PC-9 (cell line): ENCODE results near the gene ANKRD39. TPM values are rescaled to one million over a fixed set of nuclear protein-coding genes. Genes with fewer than 3 reads are reported as not detected.

Experiments
- BruUV-seq: library from RNA; stranded (reverse); fragments of 400-500 nt; replicated peaks from 2 replicates; lab custom pipeline; 2021; lab: Mats Ljungman, UMichigan
- CTCF ChIA-PET: fragments of 300-600 bp; sonication (Branson Sonifier 250); formaldehyde crosslinking; loops from one replicate; lab custom pipeline; 2022; ENCODE audit warnings: antibody characterized with exemption; lab: Charles Lee
- POLR2A ChIA-PET: fragments of 300-600 bp; sonication (Branson Sonifier 250); formaldehyde crosslinking; loops from one replicate; lab custom pipeline; 2022; ENCODE audit warnings: antibody characterized with exemption; ENCODE audit not compliant: unreplicated experiment; lab: Charles Lee
- DNase-seq, 2 experiments: peaks; one replicate each; pipeline versions ENCODE4 v3.0.0 to v3.0.0-alpha.2; 2015 to 2022; ENCODE audit warnings: mixed read lengths in 1 of 2
- H2AFZ ChIP-seq: fragments of 200-600 bp; sonication (generic); 2 replicates; pipeline ENCODE4 v1.8.1; 2017; ENCODE audit warnings: antibody characterized with exemption
- H3F3A ChIP-seq: fragments of 200-600 bp; sonication (generic); 2 replicates; pipeline ENCODE4 v1.8.1; 2017; ENCODE audit warnings: antibody characterized with exemption, mild to moderate bottlenecking, low read depth; ENCODE audit not compliant: insufficient read depth
- H3K27ac ChIP-seq: fragments of 200-600 bp; sonication (generic); 2 replicates; pipeline ENCODE4 v1.6.1; 2016; ENCODE audit warnings: mixed run types
- H3K27me3 ChIP-seq: fragments of 200-600 bp; sonication (generic); 2 replicates; pipeline ENCODE4 v1.6.1; 2016; ENCODE audit warnings: low read depth, mixed run types; ENCODE audit not compliant: insufficient read depth
- H3K36me3 ChIP-seq: fragments of 200-600 bp; sonication (generic); 2 replicates; pipeline ENCODE4 v1.6.1; 2016; ENCODE audit warnings: low read depth, mixed run types
- H3K4me1 ChIP-seq: fragments of 200-600 bp; sonication (generic); replicated peaks from 2 replicates; pipeline ENCODE4 v1.6.1; 2016; ENCODE audit warnings: mixed run types; ENCODE audit not compliant: insufficient read depth
- H3K4me2 ChIP-seq: fragments of 200-600 bp; sonication (generic); 2 replicates; pipeline ENCODE4 v1.6.1; 2017; ENCODE audit warnings: mixed run types
- H3K4me3 ChIP-seq: fragments of 200-600 bp; sonication (generic); 2 replicates; pipeline ENCODE4 v1.6.1; 2016; ENCODE audit warnings: mixed run types
- H3K79me2 ChIP-seq: fragments of 200-600 bp; sonication (generic); 2 replicates; pipeline ENCODE4 v1.6.1; 2017; ENCODE audit warnings: low read depth, mixed run types
- H3K9me2 ChIP-seq: fragments of 200-600 bp; sonication (generic); 2 replicates; pipeline ENCODE4 v1.8.1; 2017; ENCODE audit warnings: mild to moderate bottlenecking; ENCODE audit not compliant: insufficient read depth
- H3K9me3 ChIP-seq: fragments of 200-600 bp; sonication (generic); 2 replicates; pipeline ENCODE4 v1.8.1; 2016; ENCODE audit warnings: low read depth; ENCODE audit not compliant: insufficient read depth
- H4K20me1 ChIP-seq: fragments of 200-600 bp; sonication (generic); 2 replicates; pipeline ENCODE4 v1.8.1; 2017; ENCODE audit not compliant: insufficient read depth
- CTCF ChIP-seq: fragments of 200-600 bp; sonication (generic); conservative IDR thresholded peaks from 2 replicates; pipeline ENCODE4 v1.6.1; 2017; ENCODE audit warnings: mixed run types, antibody characterized with exemption, mild to moderate bottlenecking, moderate library complexity
- EZH2 ChIP-seq: fragments of 200-600 bp; sonication (generic); IDR thresholded peaks from 2 replicates; pipeline ENCODE4 v1.8.0; 2017; ENCODE audit warnings: antibody characterized with exemption, low read depth
- intact Hi-C: fragments of 100-400 bp; cut with micrococcal nuclease; formaldehyde crosslinking; loops from one replicate; pipeline ENCODE4 v1.10.0; 2022; ENCODE audit not compliant: unreplicated experiment
- total RNA-seq: library from RNA; stranded (reverse); gene quantifications from 2 replicates; pipeline ENCODE4 v1.2.3, GENCODE V29; 2021

The ANKRD39 gene
- total RNA-seq, 1 experiment from 2014 or later: 19.0 TPM

- Histone ChIP-seq H3K27ac (no peak overlapping the region), H3K27me3 (no peaks in the 10 kb centered on the region), H3K36me3 (no peaks in the 10 kb centered on the region), H3K79me2 (no peaks in the 10 kb centered on the region), H3K4me1 (peaks cover 57% of the 10 kb centered on the region), H3F3A (peaks cover 39% of the 10 kb centered on the region), H3K4me2 (no peak overlapping the region), H3K4me3 (no peak overlapping the region), H2AFZ (no peak overlapping the region), H3K9me2 (no peaks in the 10 kb centered on the region), H4K20me1 (no peaks in the 10 kb centered on the region), H3K9me3 (no peaks in the 10 kb centered on the region)
- intact Hi-C loops: loop anchor here (2.0 kb wide), 1 partner anchor 25 kb away; no protein-coding TSS in a partner anchor
- TF ChIP-seq CTCF (no peak), EZH2 (no peak)
- ChIA-PET CTCF (no interaction called here), POLR2A (interaction anchor here (0.5 kb wide), 1 partner anchor 260 kb away, joined by 3 read pairs; no protein-coding TSS in a partner anchor)
- no TSS peak for BruUV-seq
- no peak for DNase-seq
Observed at GRCh38 chr2:96893289-96894150, 35.7 kb upstream of the ANKRD39 start.

GRCh38 chr2:96891591-96892333 is 33.9 kb upstream of the ANKRD39 start:
- Histone ChIP-seq H3F3A (peaks cover 38% of the 10 kb centered on the region), H3K36me3 (no peaks in the 10 kb centered on the region), H3K4me2 (peak overlapping the region; percentile 13; the same call in 1 of the 2 replicates), H3K4me3 (no peak overlapping the region), H3K27me3 (no peaks in the 10 kb centered on the region), H3K9me3 (no peaks in the 10 kb centered on the region), H3K79me2 (no peaks in the 10 kb centered on the region), H2AFZ (no peak overlapping the region), H3K27ac (no peak overlapping the region), H3K4me1 (peaks cover 57% of the 10 kb centered on the region), H4K20me1 (no peaks in the 10 kb centered on the region), H3K9me2 (no peaks in the 10 kb centered on the region)
- POLR2A ChIA-PET: interaction anchor here (0.6 kb wide), 1 partner anchor 14 kb away, joined by 4 read pairs; no protein-coding TSS in a partner anchor
- CTCF ChIA-PET: interaction anchor here (1.6 kb wide), 1 partner anchor 33 kb away, joined by 7 read pairs; the partner anchor contains the start of gene ANKRD39
- no TSS peak for BruUV-seq
- intact Hi-C loops: no loop called here
- DNase-seq: no peak
- TF ChIP-seq EZH2 (no peak), CTCF (no peak)

GRCh38 chr2:96890726-96891385 is 33.0 kb upstream of the ANKRD39 start:
- H3K4me1 ChIP-seq: peaks cover 57% of the 10 kb centered on the region
- DNase-seq: no peak
- TF ChIP-seq CTCF (no peak), EZH2 (no peak)
- H3F3A ChIP-seq: peaks cover 36% of the 10 kb centered on the region
- intact Hi-C loops: no loop called here
- H3K27me3 ChIP-seq: no peaks in the 10 kb centered on the region
- no TSS peak for BruUV-seq
- H2AFZ ChIP-seq: no peak overlapping the region
- POLR2A ChIA-PET: interaction anchor here (0.7 kb wide), 1 partner anchor 36 kb away, joined by 5 read pairs; no protein-coding TSS in a partner anchor
- H3K36me3 ChIP-seq: no peaks in the 10 kb centered on the region
- no peaks in the 10 kb centered on the region for H3K9me3 ChIP-seq
- H3K27ac ChIP-seq: no peak overlapping the region
- H3K4me3 ChIP-seq: no peak overlapping the region
- H3K79me2 ChIP-seq: no peaks in the 10 kb centered on the region
- CTCF ChIA-PET: interaction anchor here (1.6 kb wide), 1 partner anchor 33 kb away, joined by 7 read pairs; the partner anchor contains the start of gene ANKRD39
- peak overlapping the region; percentile 13; the same call in 1 of the 2 replicates for H3K4me2 ChIP-seq
- H3K9me2 ChIP-seq: no peaks in the 10 kb centered on the region
- no peaks in the 10 kb centered on the region for H4K20me1 ChIP-seq
